ENCODE results near the gene RAPGEF6. TPM values are rescaled to one million over a fixed set of nuclear protein-coding genes. Genes with fewer than 3 reads are reported as not detected.

The RAPGEF6 gene
- total and polyA plus RNA-seq, 3 experiments from 2014 or later, result 25.9 to 29.2 (median 27.9) TPM

GRCh38 chr5:131677115-131677514 is 42.1 kb upstream of the RAPGEF6 start:
- H3K4me3 Mint-ChIP-seq, result no peak overlapping the region
- Histone ChIP-seq H3K4me1 (ENCODE audit: insufficient read depth, low read length) (no peaks in the 10 kb centered on the region), H3K4me3 (ENCODE audit: low read length) (no peak overlapping the region), H3K9me3 (ENCODE audit: low read length) (no peaks in the 10 kb centered on the region), H3K36me3 (ENCODE audit: insufficient read depth, low read length) (peaks cover 14% of the 10 kb centered on the region), H3K27me3 (ENCODE audit: insufficient read depth, low read length, poor library complexity, severe bottlenecking) (no peaks in the 10 kb centered on the region), H3K27ac (ENCODE audit: low read depth, low read length) (no peak overlapping the region)
- H3K27me3 Mint-ChIP-seq, result no peaks in the 10 kb centered on the region
- ChIA-PET CTCF (no interaction called here), POLR2A (no interaction called here)
- peak overlapping the region in 1 of 8 donors; percentile 81 for H3K27ac Mint-ChIP-seq
- H3K9me3 Mint-ChIP-seq, result no peaks in the 10 kb centered on the region
- peaks cover 0 to 58% (median 34%) of the 10 kb centered on the region in 3 donors for H3K36me3 Mint-ChIP-seq
- DNase-seq, result no peak
- peaks cover 2 to 9% (median 4%) of the 10 kb centered on the region in 3 donors for H3K4me1 Mint-ChIP-seq

- no peaks in the 10 kb centered on the region for H3K9me3 Mint-ChIP-seq
- H3K27ac Mint-ChIP-seq, result no peak overlapping the region
- Histone ChIP-seq H3K27ac (ENCODE audit: low read depth, low read length) (no peak overlapping the region), H3K9me3 (ENCODE audit: low read length) (no peaks in the 10 kb centered on the region), H3K4me3 (ENCODE audit: low read length) (no peak overlapping the region), H3K27me3 (ENCODE audit: insufficient read depth, low read length, poor library complexity, severe bottlenecking) (no peaks in the 10 kb centered on the region), H3K4me1 (ENCODE audit: insufficient read depth, low read length) (no peaks in the 10 kb centered on the region), H3K36me3 (ENCODE audit: insufficient read depth, low read length) (peaks cover 17% of the 10 kb centered on the region)
- H3K4me1 Mint-ChIP-seq, result peaks cover 3 to 16% (median 9%) of the 10 kb centered on the region in 3 donors
- POLR2A ChIA-PET, result interaction anchor here (0.6 kb wide), 1 partner anchor 37 kb away, joined by 4 read pairs; no protein-coding TSS in a partner anchor
- DNase-seq, result no peak
- H3K4me3 Mint-ChIP-seq, result no peak overlapping the region
- no peaks in the 10 kb centered on the region for H3K27me3 Mint-ChIP-seq
- peaks cover 9 to 76% (median 45%) of the 10 kb centered on the region in 3 donors for H3K36me3 Mint-ChIP-seq
- CTCF ChIA-PET, result no interaction called here
These were observed 37.7 kb upstream of the RAPGEF6 start for GRCh38 chr5:131672776-131673175.

- DNase-seq, result no peak
- H3K27me3 Mint-ChIP-seq, result no peaks in the 10 kb centered on the region
- Histone ChIP-seq H3K36me3 (ENCODE audit: insufficient read depth, low read length) (peaks cover 15% of the 10 kb centered on the region), H3K27me3 (ENCODE audit: insufficient read depth, low read length, poor library complexity, severe bottlenecking) (no peaks in the 10 kb centered on the region), H3K4me3 (ENCODE audit: low read length) (no peak overlapping the region), H3K27ac (ENCODE audit: low read depth, low read length) (no peak overlapping the region), H3K9me3 (ENCODE audit: low read length) (no peaks in the 10 kb centered on the region), H3K4me1 (ENCODE audit: insufficient read depth, low read length) (no peaks in the 10 kb centered on the region)
- H3K36me3 Mint-ChIP-seq, result peaks cover 10 to 75% (median 40%) of the 10 kb centered on the region in 3 donors
- no peaks in the 10 kb centered on the region for H3K9me3 Mint-ChIP-seq
- ChIA-PET POLR2A (interaction anchor here (0.6 kb wide), 1 partner anchor 36 kb away, joined by 4 read pairs; no protein-coding TSS in a partner anchor), CTCF (no interaction called here)
- peaks cover 3 to 16% (median 9%) of the 10 kb centered on the region in 3 donors for H3K4me1 Mint-ChIP-seq
- H3K27ac Mint-ChIP-seq, result peak overlapping the region in 5 of 8 donors; percentile 1 to 87 (median 63)
- peak overlapping the region in 1 of 7 donors; percentile 28 for H3K4me3 Mint-ChIP-seq
These were observed 37.1 kb upstream of the RAPGEF6 start for GRCh38 chr5:131671994-131672655.

GRCh38 chr5:131671409-131671808 is 36.4 kb upstream of the RAPGEF6 start:
- no peak for DNase-seq
- CTCF ChIA-PET, result no interaction called here
- Mint-ChIP-seq H3K27me3 (no peaks in the 10 kb centered on the region), H3K36me3 (peaks cover 15 to 73% (median 33%) of the 10 kb centered on the region in 3 donors), H3K9me3 (no peaks in the 10 kb centered on the region), H3K4me3 (no peak overlapping the region), H3K27ac (peak overlapping the region in 5 of 8 donors; percentile 3 to 87 (median 20)), H3K4me1 (peaks cover 3 to 16% (median 9%) of the 10 kb centered on the region in 3 donors)
- H3K9me3 ChIP-seq (ENCODE audit: low read length), result no peaks in the 10 kb centered on the region
- H3K36me3 ChIP-seq (ENCODE audit: insufficient read depth, low read length), result peaks cover 12% of the 10 kb centered on the region
- H3K27me3 ChIP-seq (ENCODE audit: insufficient read depth, low read length, poor library complexity, severe bottlenecking), result no peaks in the 10 kb centered on the region
- no peak overlapping the region for H3K27ac ChIP-seq (ENCODE audit: low read depth, low read length)
- H3K4me1 ChIP-seq (ENCODE audit: insufficient read depth, low read length), result no peaks in the 10 kb centered on the region
- POLR2A ChIA-PET, result no interaction called here
- H3K4me3 ChIP-seq (ENCODE audit: low read length), result no peak overlapping the region

- DNase-seq, result no peak
- no peaks in the 10 kb centered on the region for H3K27me3 ChIP-seq (ENCODE audit: insufficient read depth, low read length, poor library complexity, severe bottlenecking)
- H3K27ac ChIP-seq (ENCODE audit: low read depth, low read length), result no peak overlapping the region
- no peak overlapping the region for H3K4me3 Mint-ChIP-seq
- H3K36me3 Mint-ChIP-seq, result peaks cover 33 to 68% (median 33%) of the 10 kb centered on the region in 3 donors
- POLR2A ChIA-PET, result no interaction called here
- no peaks in the 10 kb centered on the region for H3K9me3 ChIP-seq (ENCODE audit: low read length)
- CTCF ChIA-PET, result no interaction called here
- no peak overlapping the region for H3K27ac Mint-ChIP-seq
- no peak overlapping the region for H3K4me3 ChIP-seq (ENCODE audit: low read length)
- H3K9me3 Mint-ChIP-seq, result peaks cover 0 to 12% (median 9%) of the 10 kb centered on the region in 5 donors
- no peaks in the 10 kb centered on the region for H3K4me1 Mint-ChIP-seq
- H3K4me1 ChIP-seq (ENCODE audit: insufficient read depth, low read length), result no peaks in the 10 kb centered on the region
- H3K36me3 ChIP-seq (ENCODE audit: insufficient read depth, low read length), result peaks cover 26% of the 10 kb centered on the region
- H3K27me3 Mint-ChIP-seq, result no peaks in the 10 kb centered on the region
These were observed 29.9 kb upstream of the RAPGEF6 start for GRCh38 chr5:131664929-131665328.

- peaks cover 17% of the 10 kb centered on the region for H3K36me3 ChIP-seq (ENCODE audit: insufficient read depth, low read length)
- Mint-ChIP-seq H3K9me3 (peaks cover 0 to 12% (median 9%) of the 10 kb centered on the region in 5 donors), H3K27me3 (no peaks in the 10 kb centered on the region), H3K4me1 (peaks cover 0 to 2% (median 0%) of the 10 kb centered on the region in 3 donors), H3K4me3 (no peak overlapping the region), H3K36me3 (peaks cover 37 to 69% (median 41%) of the 10 kb centered on the region in 3 donors), H3K27ac (no peak overlapping the region)
- CTCF ChIA-PET, result interaction anchor here (0.8 kb wide), 1 partner anchor 345 kb away, joined by 3 read pairs; no protein-coding TSS in a partner anchor
- no peaks in the 10 kb centered on the region for H3K27me3 ChIP-seq (ENCODE audit: insufficient read depth, low read length, poor library complexity, severe bottlenecking)
- POLR2A ChIA-PET, result no interaction called here
- DNase-seq, result no peak
- no peak overlapping the region for H3K27ac ChIP-seq (ENCODE audit: low read depth, low read length)
- no peaks in the 10 kb centered on the region for H3K9me3 ChIP-seq (ENCODE audit: low read length)
- no peaks in the 10 kb centered on the region for H3K4me1 ChIP-seq (ENCODE audit: insufficient read depth, low read length)
- no peak overlapping the region for H3K4me3 ChIP-seq (ENCODE audit: low read length)
These were observed 26.9 kb upstream of the RAPGEF6 start for GRCh38 chr5:131661933-131662332.

- Histone ChIP-seq H3K36me3 (ENCODE audit: insufficient read depth, low read length) (peaks cover 14% of the 10 kb centered on the region), H3K27ac (ENCODE audit: low read depth, low read length) (no peak overlapping the region), H3K4me1 (ENCODE audit: insufficient read depth, low read length) (no peaks in the 10 kb centered on the region), H3K4me3 (ENCODE audit: low read length) (no peak overlapping the region), H3K9me3 (ENCODE audit: low read length) (no peaks in the 10 kb centered on the region), H3K27me3 (ENCODE audit: insufficient read depth, low read length, poor library complexity, severe bottlenecking) (no peaks in the 10 kb centered on the region)
- peaks cover 7 to 13% (median 9%) of the 10 kb centered on the region in 3 donors for H3K4me1 Mint-ChIP-seq
- H3K9me3 Mint-ChIP-seq, result peaks cover 0 to 12% (median 9%) of the 10 kb centered on the region in 5 donors
- no peak for DNase-seq
- H3K36me3 Mint-ChIP-seq, result peaks cover 34 to 58% (median 40%) of the 10 kb centered on the region in 3 donors
- CTCF ChIA-PET, result no interaction called here
- H3K4me3 Mint-ChIP-seq, result no peak overlapping the region
- POLR2A ChIA-PET, result no interaction called here
- peak overlapping the region in 2 of 8 donors; percentile 36 to 60 for H3K27ac Mint-ChIP-seq
- H3K27me3 Mint-ChIP-seq, result no peaks in the 10 kb centered on the region
These were observed 24.8 kb upstream of the RAPGEF6 start for GRCh38 chr5:131659841-131660240.

GRCh38 chr5:131659290-131659689 is 24.3 kb upstream of the RAPGEF6 start:
- H3K4me1 ChIP-seq (ENCODE audit: insufficient read depth, low read length), result no peaks in the 10 kb centered on the region
- Mint-ChIP-seq H3K36me3 (peaks cover 37 to 62% (median 43%) of the 10 kb centered on the region in 3 donors), H3K27me3 (no peaks in the 10 kb centered on the region), H3K4me1 (peaks cover 9 to 13% (median 10%) of the 10 kb centered on the region in 3 donors), H3K4me3 (no peak overlapping the region), H3K9me3 (peaks cover 0 to 12% (median 9%) of the 10 kb centered on the region in 5 donors), H3K27ac (no peak overlapping the region)
- peaks cover 14% of the 10 kb centered on the region for H3K36me3 ChIP-seq (ENCODE audit: insufficient read depth, low read length)
- ChIA-PET POLR2A (no interaction called here), CTCF (no interaction called here)
- no peaks in the 10 kb centered on the region for H3K9me3 ChIP-seq (ENCODE audit: low read length)
- H3K27ac ChIP-seq (ENCODE audit: low read depth, low read length), result no peak overlapping the region
- H3K4me3 ChIP-seq (ENCODE audit: low read length), result no peak overlapping the region
- no peaks in the 10 kb centered on the region for H3K27me3 ChIP-seq (ENCODE audit: insufficient read depth, low read length, poor library complexity, severe bottlenecking)
- no peak for DNase-seq

All from CD8-positive, alpha-beta memory T cell (primary cell).